HCT116 (cell line): ENCODE data around the gene AGBL1.

Source experiments
- CBX3 ChIP-seq: IDR thresholded peaks from 2 replicates; pipeline ENCODE4 v1.6.1; 2012; ENCODE audit warnings: low read depth
- CTCF ChIP-seq, 3 experiments: fragments of 200-600 bp in 1 of 3; sonication (generic) in 1 of 3; IDR thresholded peaks in 2 of 3; conservative IDR thresholded peaks in 1 of 3; 2 replicates each; pipeline ENCODE4 v1.5.1; 2012 to 2017; ENCODE audit warnings: low read depth in 2 of 3, low read length in 2 of 3, antibody characterized with exemption in 1 of 3, borderline replicate concordance in 1 of 3, control low read depth in 1 of 3, mild to moderate bottlenecking in 1 of 3, mixed read lengths in 1 of 3, mixed run types in 1 of 3, moderate library complexity in 1 of 3; ENCODE audit not compliant: insufficient read depth in 1 of 3
- EZH2 ChIP-seq: fragments of 200-600 bp; sonication (generic); IDR thresholded peaks from 2 replicates; pipeline ENCODE4 v1.6.1; 2017; ENCODE audit warnings: antibody characterized with exemption, mixed run types
- JUND ChIP-seq: IDR thresholded peaks from 2 replicates; pipeline ENCODE4 v1.6.1; 2012
- MAX ChIP-seq: IDR thresholded peaks from 2 replicates; pipeline ENCODE4 v1.6.1; 2012
- POLR2A ChIP-seq: IDR thresholded peaks from 2 replicates; pipeline ENCODE4 v1.7.0; 2011; ENCODE audit warnings: borderline replicate concordance; ENCODE audit not compliant: insufficient read depth, insufficient read length; ENCODE audit errors: extremely low read depth
- RAD21 ChIP-seq: IDR thresholded peaks from 2 replicates; pipeline ENCODE4 v1.6.1; 2012; ENCODE audit warnings: low read depth, mild to moderate bottlenecking
- ZNF274 ChIP-seq: fragments of 200-500 bp; sonication (Bioruptor generic); IDR thresholded peaks from 2 replicates; pipeline ENCODE4 v1.6.1; 2014; ENCODE audit warnings: mild to moderate bottlenecking, low read depth, low read length, inconsistent platforms

GRCh38 chr15:86034904-86035303 lies 44.8 kb upstream of the AGBL1 start:
- no peak for TF ChIP-seq JUND
- no peak for TF ChIP-seq ZNF274
- no peak for TF ChIP-seq CTCF (IDR thresholded peaks at IDR 0.05 in 2 of 3, conservative IDR thresholded peaks at IDR 0.05 in 1 of 3; ENCODE audit: borderline replicate concordance in 1 of 3, insufficient read depth in 1 of 3, low read depth in 2 of 3, low read length in 2 of 3)
- TF ChIP-seq CBX3: no peak
- TF ChIP-seq POLR2A: no peak
- no peak for TF ChIP-seq EZH2
- TF ChIP-seq RAD21: no peak
- TF ChIP-seq MAX: no peak
